T-cell (primary cell): Measurements from ENCODE around the gene IFNA1. TPM values are rescaled to one million over a fixed set of nuclear protein-coding genes. Genes with fewer than 3 reads are reported as not detected.

Source experiments
- ATAC-seq, 4 experiments: fragments of 200-7000 bp in 3 of 4; fragments of 150-1000 bp in 1 of 4; cut with Tn5 transposase; replicated peaks in 1 of 4; 1 replicate in 3 of 4; 2 replicates in 1 of 4; pipeline ENCODE4 v1.10.0; 2021; ENCODE audit warnings: moderate library complexity in 3 of 4, mild to moderate bottlenecking in 2 of 4, moderate number of reproducible peaks in 1 of 4
- CTCF ChIA-PET, 2 donors: fragments of 300-600 bp; sonication (Branson Sonifier 250); formaldehyde crosslinking; loops; one replicate each; lab custom pipeline; 2022; ENCODE audit warnings: antibody characterized with exemption in 2 of 2; lab: Charles Lee
- POLR2A ChIA-PET, 2 donors: fragments of 300-600 bp; sonication (Branson Sonifier 250); formaldehyde crosslinking; loops; one replicate each; lab custom pipeline; 2022; ENCODE audit warnings: antibody characterized with exemption in 2 of 2; lab: Charles Lee
- DNase-seq, 35 experiments: peaks; one replicate each; pipeline versions ENCODE4 v3.0.0 to v3.0.0-alpha.2; 2013 to 2023
- H3K27ac ChIP-seq: one replicate; pipeline ENCODE4 v1.5.1; 2013; ENCODE audit warnings: low read length
- H3K27me3 ChIP-seq, 2 experiments: replicated peaks in 1 of 2; 1 replicate in 1 of 2; 2 replicates in 1 of 2; pipeline versions ENCODE4 v1.6.1 to v1.7.0; 2013; ENCODE audit warnings: low read length in 1 of 2, mixed read lengths in 1 of 2; ENCODE audit not compliant: control insufficient read depth in 2 of 2, insufficient read depth in 2 of 2; ENCODE audit errors: extremely low read depth in 1 of 2
- H3K36me3 ChIP-seq, 2 donors: 1 replicate in 1 of 2; 2 replicates in 1 of 2; pipeline versions ENCODE4 v1.6.1 to v1.7.0; 2013; ENCODE audit warnings: low read length in 1 of 2; ENCODE audit not compliant: control insufficient read depth in 2 of 2, insufficient read depth in 1 of 2; ENCODE audit errors: extremely low read depth in 1 of 2
- H3K4me1 ChIP-seq, 2 experiments: 1 replicate in 1 of 2; 2 replicates in 1 of 2; pipeline versions ENCODE4 v1.6.1 to v1.7.0; 2013; ENCODE audit warnings: low read length in 2 of 2, mixed read lengths in 1 of 2; ENCODE audit not compliant: insufficient read depth in 2 of 2, control insufficient read depth in 1 of 2; ENCODE audit errors: extremely low read depth in 1 of 2
- H3K4me3 ChIP-seq, 2 donors: 1 replicate in 1 of 2; 2 replicates in 1 of 2; pipeline versions ENCODE4 v1.5.1 to v1.7.0; 2013; ENCODE audit warnings: mild to moderate bottlenecking in 2 of 2, low read length in 1 of 2, moderate library complexity in 1 of 2; ENCODE audit not compliant: control insufficient read depth in 1 of 2; ENCODE audit errors: extremely low read depth in 1 of 2
- H3K9me3 ChIP-seq: 2 replicates; pipeline ENCODE4 v1.7.0; 2013
- H3K27ac Mint-ChIP-seq, 2 donors: one replicate each; pipeline ENCODE4 v1.8.0; 2020 to 2021; ENCODE audit warnings: mild to moderate bottlenecking in 2 of 2, mixed read lengths in 2 of 2
- H3K27me3 Mint-ChIP-seq, 2 donors: one replicate each; pipeline ENCODE4 v1.8.0; 2021 to 2022; ENCODE audit warnings: mixed read lengths in 2 of 2
- H3K36me3 Mint-ChIP-seq: one replicate; pipeline ENCODE4 v1.8.0; 2021; ENCODE audit warnings: mixed read lengths
- H3K4me1 Mint-ChIP-seq, 3 donors: one replicate each; pipeline ENCODE4 v1.8.0; 2020 to 2022; ENCODE audit warnings: mixed read lengths in 3 of 3, mild to moderate bottlenecking in 1 of 3
- H3K4me3 Mint-ChIP-seq, 3 donors: one replicate each; pipeline ENCODE4 v1.8.0; 2020 to 2022; ENCODE audit warnings: mild to moderate bottlenecking in 3 of 3, mixed read lengths in 3 of 3, moderate library complexity in 3 of 3
- H3K9me3 Mint-ChIP-seq, 3 donors: one replicate each; pipeline ENCODE4 v1.8.0; 2020 to 2022; ENCODE audit warnings: mixed read lengths in 3 of 3
- WGBS: methylation state at CpG from one replicate; pipeline ENCODE4 v1.1.5; 2013; ENCODE audit warnings: missing lambda C conversion rate; ENCODE audit not compliant: insufficient coverage; 5-methylcytosine and 5-hydroxymethylcytosine counted together
- total RNA-seq, 35 experiments: library from RNA in 6 of 35; stranded (reverse) in 6 of 35; fragments of 120-200 nt in 1 of 35; gene quantifications; one replicate each; pipeline versions ENCODE4 v1.2.1 to v1.2.4 and lab custom pipeline; 2013 to 2026

The IFNA1 gene
- total RNA-seq, 5 donors from 2014 or later (not counting 1 experiment from before 2014, with no cell fraction given): not detected

GRCh38 chr9:21402386-21403251, 37.6 kb upstream of the IFNA1 start:
- Histone ChIP-seq H3K4me3 (peak overlapping the region; percentile 4 to 57), H3K36me3 (no peaks in the 10 kb centered on the region), H3K27me3 (peaks cover 6 to 13% of the 10 kb centered on the region in 2 experiments), H3K4me1 (peaks cover 7 to 9% of the 10 kb centered on the region in 2 experiments), H3K27ac (no peak overlapping the region), H3K9me3 (no peaks in the 10 kb centered on the region)
- H3K36me3 Mint-ChIP-seq: no peaks in the 10 kb centered on the region
- H3K4me3 Mint-ChIP-seq: peak overlapping the region; percentile 40 to 62 (median 57)
- peaks cover 37 to 51% of the 10 kb centered on the region in 2 donors for H3K27me3 Mint-ChIP-seq
- POLR2A ChIA-PET: interaction anchor here in 1 of 2 donors (0.7 kb wide), 1 partner anchor 50 kb away, joined by 4 read pairs; no protein-coding TSS in a partner anchor
- H3K4me1 Mint-ChIP-seq: peaks cover 0 to 9% (median 9%) of the 10 kb centered on the region in 3 donors
- CTCF ChIA-PET: interaction anchor here in 1 of 2 donors (0.8 to 1.0 kb wide), 2 partner anchors 73 to 76 kb away, joined by 3 to 4 read pairs; no protein-coding TSS in a partner anchor
- DNase-seq (peak in 2 of 35 experiments; percentile 6 to 18), ATAC-seq (peak in 3 of 4 experiments; percentile 41 to 53 (median 43))
- WGBS: 4% methylated on average over 53 of the region's 53 CpGs
- no peak overlapping the region for H3K27ac Mint-ChIP-seq
- no peaks in the 10 kb centered on the region for H3K9me3 Mint-ChIP-seq

GRCh38 chr9:21404146-21404545, 36.1 kb upstream of the IFNA1 start:
- Histone ChIP-seq H3K36me3 (no peaks in the 10 kb centered on the region), H3K27me3 (peaks cover 6 to 11% of the 10 kb centered on the region in 2 experiments)
- WGBS: no CpG with 5 or more reads among the region's 3 CpGs

DNA sequence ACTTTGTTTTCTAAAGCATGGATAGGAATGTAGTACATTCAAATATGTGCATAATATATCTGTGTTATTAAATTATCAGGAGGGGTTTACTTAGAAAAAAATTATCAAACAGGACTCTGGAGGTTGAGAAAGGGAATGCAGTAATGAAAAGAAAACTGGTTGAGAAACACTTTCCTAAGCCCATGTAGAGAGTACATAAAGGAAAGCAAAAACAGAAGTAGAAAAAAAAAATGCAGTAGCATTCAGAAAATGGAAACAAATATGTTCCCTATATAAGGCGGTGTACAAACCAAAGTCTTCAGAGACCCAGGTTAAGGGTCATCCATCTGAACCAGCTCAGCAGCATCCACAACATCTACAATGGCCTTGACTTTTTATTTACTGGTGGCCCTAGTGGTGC, 31.4 kb upstream of the IFNA1 start, which contains the start of gene IFNA8:
IFNA8 (plus strand) TSS at position 301 of the 400 bp plus-strand sequence; CDS start at position 361, 60 bp downstream.
- Histone ChIP-seq H3K27ac (no peak within 1 kb of the TSS), H3K9me3 (no peaks in the 10 kb centered on the region), H3K4me3 (no peak within 1 kb of the TSS), H3K27me3 (no peaks in the 10 kb centered on the region), H3K36me3 (no peaks in the 10 kb centered on the region), H3K4me1 (peaks cover 0 to 3% of the 10 kb centered on the region in 2 experiments)
- DNase-seq (no peak), ATAC-seq (no peak)
- no CpG with 5 or more reads among the region's 1 CpG for WGBS
- H3K27ac Mint-ChIP-seq: no peak within 1 kb of the TSS
- H3K27me3 Mint-ChIP-seq: peaks cover 12 to 23% of the 10 kb centered on the region in 2 donors
- POLR2A ChIA-PET: no interaction called here
- no peak within 1 kb of the TSS for H3K4me3 Mint-ChIP-seq
- CTCF ChIA-PET: interaction anchor here (1.1 to 2.4 kb wide), 4 partner anchors 11 to 82 kb away, joined by 3 to 9 read pairs (median 6); no protein-coding TSS in a partner anchor
- H3K36me3 Mint-ChIP-seq: no peaks in the 10 kb centered on the region
- peaks cover 0 to 9% (median 6%) of the 10 kb centered on the region in 3 donors for H3K4me1 Mint-ChIP-seq
- H3K9me3 Mint-ChIP-seq: no peaks in the 10 kb centered on the region

More at GRCh38 chr9:21404146-21404545, 36.1 kb upstream of the IFNA1 start:
- no peak for ATAC-seq
- Mint-ChIP-seq H3K36me3 (no peaks in the 10 kb centered on the region), H3K27me3 (peaks cover 31 to 41% of the 10 kb centered on the region in 2 donors), H3K27ac (peak overlapping the region in 1 of 2 donors; percentile 11), H3K4me1 (peaks cover 0 to 9% (median 9%) of the 10 kb centered on the region in 3 donors), H3K9me3 (no peaks in the 10 kb centered on the region), H3K4me3 (no peak overlapping the region)
- peaks cover 7 to 9% of the 10 kb centered on the region in 2 experiments for H3K4me1 ChIP-seq
- no peak overlapping the region for H3K4me3 ChIP-seq
- DNase-seq: no peak
- POLR2A ChIA-PET: interaction anchor here in 1 of 2 donors (0.6 to 0.7 kb wide), 2 partner anchors 34 to 588 kb away, joined by 3 read pairs; no protein-coding TSS in a partner anchor
- CTCF ChIA-PET: interaction anchor here in 1 of 2 donors (0.7 kb wide), 1 partner anchor 90 kb away, joined by 3 read pairs; no protein-coding TSS in a partner anchor
- H3K9me3 ChIP-seq: no peaks in the 10 kb centered on the region
- H3K27ac ChIP-seq: no peak overlapping the region

DNA sequence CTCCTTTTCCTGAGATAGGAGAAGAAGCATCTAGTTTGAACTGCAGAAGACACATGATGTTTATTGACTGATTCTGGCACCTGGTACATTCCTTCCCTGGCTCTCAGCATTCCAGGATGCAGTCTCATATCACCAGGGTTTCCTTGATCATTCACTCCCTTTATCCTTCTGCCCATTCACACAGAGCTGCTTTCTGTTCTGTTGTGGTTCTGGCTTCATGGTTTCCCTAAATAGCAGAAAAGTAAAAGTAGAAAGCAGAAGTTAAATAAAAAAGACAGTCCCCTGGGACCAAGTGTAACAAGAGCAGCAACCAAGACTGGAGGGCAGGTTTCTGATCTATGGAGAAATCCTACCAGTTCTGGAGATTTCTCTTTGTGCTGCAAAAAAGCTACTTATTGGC, 28.1 kb upstream of the IFNA1 start:
- Histone ChIP-seq H3K36me3 (no peaks in the 10 kb centered on the region), H3K4me1 (peaks cover 0 to 4% of the 10 kb centered on the region in 2 experiments), H3K9me3 (no peaks in the 10 kb centered on the region), H3K27ac (no peak overlapping the region), H3K27me3 (peaks cover 0 to 4% of the 10 kb centered on the region in 2 experiments), H3K4me3 (no peak overlapping the region)
- no peaks in the 10 kb centered on the region for H3K36me3 Mint-ChIP-seq
- H3K27me3 Mint-ChIP-seq: peaks cover 11 to 16% of the 10 kb centered on the region in 2 donors
- H3K4me1 Mint-ChIP-seq: peaks cover 0 to 10% (median 7%) of the 10 kb centered on the region in 3 donors
- no peak for DNase-seq
- H3K9me3 Mint-ChIP-seq: no peaks in the 10 kb centered on the region
- CTCF ChIA-PET: no interaction called here
- no peak overlapping the region for H3K4me3 Mint-ChIP-seq
- no peak overlapping the region for H3K27ac Mint-ChIP-seq
- POLR2A ChIA-PET: no interaction called here
- no peak for ATAC-seq

GRCh38 chr9:21413151-21413550, 27.1 kb upstream of the IFNA1 start:
- Histone ChIP-seq H3K4me3 (no peak overlapping the region), H3K27me3 (peaks cover 0 to 4% of the 10 kb centered on the region in 2 experiments), H3K36me3 (no peaks in the 10 kb centered on the region), H3K4me1 (peaks cover 0 to 4% of the 10 kb centered on the region in 2 experiments), H3K9me3 (no peaks in the 10 kb centered on the region), H3K27ac (no peak overlapping the region)
- no peak for DNase-seq
- 100% methylated on average over 1 of the region's 4 CpGs for WGBS
- no peaks in the 10 kb centered on the region for H3K9me3 Mint-ChIP-seq
- H3K36me3 Mint-ChIP-seq: no peaks in the 10 kb centered on the region
- no peak overlapping the region for H3K27ac Mint-ChIP-seq
- no peak overlapping the region for H3K4me3 Mint-ChIP-seq
- ChIA-PET CTCF (no interaction called here), POLR2A (no interaction called here)
- peaks cover 0 to 10% (median 7%) of the 10 kb centered on the region in 3 donors for H3K4me1 Mint-ChIP-seq
- ATAC-seq: no peak
- peaks cover 11 to 16% of the 10 kb centered on the region in 2 donors for H3K27me3 Mint-ChIP-seq

DNA sequence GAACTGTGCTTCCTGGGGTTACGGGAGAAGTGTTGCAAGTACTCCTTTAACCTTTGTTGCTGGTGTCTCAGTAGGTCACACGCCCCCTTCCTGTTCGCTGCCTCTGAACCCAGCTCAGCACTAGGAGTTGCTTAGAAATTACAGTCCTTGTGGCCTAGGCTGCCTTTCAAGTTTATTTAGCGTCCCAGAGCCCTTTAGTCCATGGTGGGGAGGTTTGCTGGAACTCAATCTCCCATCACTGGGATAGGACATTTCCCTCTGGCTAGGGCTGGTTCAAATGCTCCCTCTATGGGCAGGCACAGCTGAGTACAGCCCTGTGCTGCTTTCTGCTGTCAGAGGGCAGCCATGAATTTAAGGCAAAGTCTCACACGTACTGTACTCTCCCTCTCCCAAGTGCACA, 26.6 kb upstream of the IFNA1 start:
- ATAC-seq (peak; percentile 43 to 85 (median 68)), DNase-seq (peak in 5 of 35 experiments; percentile 0 to 33 (median 13))
- peaks cover 0 to 4% of the 10 kb centered on the region in 2 experiments for H3K27me3 ChIP-seq
- ChIA-PET POLR2A (no interaction called here), CTCF (interaction anchor here in 1 of 2 donors (1.4 kb wide), 1 partner anchor 88 kb away, joined by 3 read pairs; no protein-coding TSS in a partner anchor)
- peaks cover 0 to 10% (median 7%) of the 10 kb centered on the region in 3 donors for H3K4me1 Mint-ChIP-seq
- H3K9me3 Mint-ChIP-seq: no peaks in the 10 kb centered on the region
- no peaks in the 10 kb centered on the region for H3K9me3 ChIP-seq
- no CpG with 5 or more reads among the region's 5 CpGs for WGBS
- peaks cover 11 to 16% of the 10 kb centered on the region in 2 donors for H3K27me3 Mint-ChIP-seq
- no peak overlapping the region for H3K27ac ChIP-seq
- H3K4me3 Mint-ChIP-seq: no peak overlapping the region
- no peak overlapping the region for H3K4me3 ChIP-seq
- no peak overlapping the region for H3K27ac Mint-ChIP-seq
- H3K4me1 ChIP-seq: peaks cover 0 to 4% of the 10 kb centered on the region in 2 experiments
- no peaks in the 10 kb centered on the region for H3K36me3 Mint-ChIP-seq
- H3K36me3 ChIP-seq: no peaks in the 10 kb centered on the region
